Activated CD4-positive, alpha-beta T cell treated with anti-CD3 and anti-CD28 coated beads for 36 hours (primary cell): ENCODE results near the gene AOC3. TPM values are rescaled to one million over a fixed set of nuclear protein-coding genes. Genes with fewer than 3 reads are reported as not detected.
"Not testable (repeated sequence)": the region's sequence is repeated elsewhere in the genome, so short reads cannot be mapped to it uniquely, and the experiment has no call there.

Experiments used
- ATAC-seq: fragments of 200-7000 bp; cut with Tn5 transposase; one replicate; pipeline ENCODE4 v1.10.0; 2021; ENCODE audit warnings: mild to moderate bottlenecking, moderate library complexity
- CTCF ChIA-PET: fragments of 350-600 bp; sonication (Branson Sonifier 250); formaldehyde crosslinking; loops from one replicate; lab custom pipeline; 2021; ENCODE audit warnings: antibody characterized with exemption; lab: Charles Lee
- POLR2A ChIA-PET: fragments of 350-600 bp; sonication (Branson Sonifier 250); formaldehyde crosslinking; loops from one replicate; lab custom pipeline; 2021; ENCODE audit warnings: antibody characterized with exemption, inconsistent platforms; lab: Charles Lee
- DNase-seq: peaks from one replicate; pipeline ENCODE4 v3.0.0-alpha.2; 2020
- H3K27ac Mint-ChIP-seq: one replicate; pipeline ENCODE4 v1.8.0; 2021; ENCODE audit warnings: mixed read lengths
- H3K27me3 Mint-ChIP-seq: one replicate; pipeline ENCODE4 v1.8.0; 2021; ENCODE audit warnings: mixed read lengths
- H3K36me3 Mint-ChIP-seq: one replicate; pipeline ENCODE4 v1.8.0; 2021; ENCODE audit warnings: low read depth, mixed read lengths
- H3K4me1 Mint-ChIP-seq: one replicate; pipeline ENCODE4 v1.8.0; 2021; ENCODE audit warnings: mixed read lengths
- H3K4me3 Mint-ChIP-seq: one replicate; pipeline ENCODE4 v1.8.0; 2021; ENCODE audit warnings: mild to moderate bottlenecking, moderate library complexity, mixed read lengths
- H3K9me3 Mint-ChIP-seq: one replicate; pipeline ENCODE4 v1.8.0; 2021; ENCODE audit warnings: low read depth, mixed read lengths
- intact Hi-C, 2 experiments: fragments of 100-400 bp; cut with DNase I in 1 of 2; cut with micrococcal nuclease in 1 of 2; formaldehyde crosslinking; loops; one replicate each; pipeline versions ENCODE4 v1.14.2 to v1.15.1; 2022 to 2024; cut with DNase I, micrococcal nuclease
- total RNA-seq, 2 experiments: library from RNA; stranded (reverse); gene quantifications; one replicate each; pipeline ENCODE4 v1.2.3, GENCODE V29; 2021

The AOC3 gene
- total RNA-seq, 2 experiments from 2014 or later, result 1.2 to 2.0 TPM

- intact Hi-C loops, result no loop called here
- Mint-ChIP-seq H3K4me1 (no peaks in the 10 kb centered on the region), H3K27me3 (peaks cover 23% of the 10 kb centered on the region), H3K36me3 (no peaks in the 10 kb centered on the region), H3K27ac (no peak overlapping the region), H3K4me3 (no peak overlapping the region), H3K9me3 (no peaks in the 10 kb centered on the region)
- DNase-seq (no peak), ATAC-seq (no peak)
- POLR2A ChIA-PET, result no interaction called here
- CTCF ChIA-PET, result no interaction called here
Observed at GRCh38 chr17:42880776-42881310, 29.8 kb downstream of the AOC3 start.

DNA sequence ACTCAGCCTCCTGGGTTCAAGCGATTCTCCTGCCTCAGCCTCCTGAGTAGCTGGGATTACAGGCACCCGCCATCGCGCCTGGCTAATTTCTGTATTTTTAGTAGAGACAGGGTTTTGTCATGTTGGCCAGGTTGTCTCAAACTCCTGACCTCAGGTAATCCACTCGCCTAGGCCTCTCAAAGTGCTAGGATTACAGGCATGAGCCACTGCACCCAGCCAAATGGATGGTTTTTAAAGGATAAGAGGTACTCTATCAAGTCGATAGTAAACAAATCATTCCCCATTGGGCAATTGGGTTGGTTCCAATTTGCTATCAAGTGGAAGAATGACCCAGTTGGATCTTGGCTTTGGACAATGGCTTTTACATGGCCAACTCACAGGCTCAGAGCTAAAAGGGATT, 30.7 kb downstream of the AOC3 start:
- POLR2A ChIA-PET, result interaction anchor here (0.7 kb wide), 2 partner anchors 157 to 434 kb away, joined by 3 to 5 read pairs; no protein-coding TSS in a partner anchor
- H3K27ac Mint-ChIP-seq, H3K36me3 Mint-ChIP-seq, CTCF ChIA-PET, H3K9me3 Mint-ChIP-seq, H3K4me3 Mint-ChIP-seq, H3K4me1 Mint-ChIP-seq, intact Hi-C loops, ATAC-seq, DNase-seq: not testable (repeated sequence)
- peaks cover 23% of the 10 kb centered on the region for H3K27me3 Mint-ChIP-seq

GRCh38 chr17:42882166-42882565, 31.2 kb downstream of the AOC3 start:
- Mint-ChIP-seq H3K27me3 (peaks cover 22% of the 10 kb centered on the region), H3K4me1 (no peaks in the 10 kb centered on the region), H3K27ac (no peak overlapping the region), H3K9me3 (no peaks in the 10 kb centered on the region), H3K4me3 (no peak overlapping the region), H3K36me3 (no peaks in the 10 kb centered on the region)
- CTCF ChIA-PET, result interaction anchor here (0.9 kb wide), 1 partner anchor 304 kb away, joined by 4 read pairs; no protein-coding TSS in a partner anchor
- intact Hi-C loops, result no loop called here
- ATAC-seq, result no peak
- no peak for DNase-seq
- POLR2A ChIA-PET, result interaction anchor here (0.7 kb wide), 2 partner anchors 157 to 433 kb away, joined by 3 to 5 read pairs; no protein-coding TSS in a partner anchor

DNA sequence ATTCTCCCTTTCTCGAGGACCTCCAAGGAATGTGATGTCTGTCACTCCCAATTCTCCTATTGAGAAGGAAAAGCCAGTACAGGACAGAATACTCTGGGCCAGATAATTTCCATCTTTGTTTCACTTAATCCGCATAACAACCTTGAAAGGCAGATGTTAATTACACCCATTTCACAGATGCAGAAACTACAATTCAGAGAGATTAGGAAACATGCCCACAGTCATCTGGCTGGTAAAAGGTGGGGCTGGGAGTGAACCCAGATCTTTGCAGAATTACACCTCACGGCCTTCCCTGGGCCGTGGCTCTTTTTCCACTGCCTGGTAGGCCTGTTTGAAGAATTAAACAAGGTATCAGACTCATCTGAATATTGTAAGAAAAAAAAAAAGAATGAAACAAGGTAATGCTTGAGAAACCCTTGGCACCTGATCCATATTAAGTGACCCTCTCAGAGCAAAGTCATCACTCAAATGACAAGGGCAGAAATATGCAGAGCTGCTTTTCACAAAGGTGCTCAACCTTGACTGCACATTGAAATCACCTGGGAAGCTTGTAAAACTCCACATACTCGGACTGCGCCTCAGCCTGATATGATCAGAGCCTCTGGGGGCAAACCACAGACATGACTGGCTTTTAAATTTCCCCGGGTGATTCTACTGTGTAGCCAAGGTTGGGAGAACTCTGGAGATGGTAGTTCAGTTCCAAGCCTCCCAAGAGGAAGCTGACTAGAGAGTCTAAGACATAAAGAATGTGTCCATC, 33.0 kb downstream of the AOC3 start:
- intact Hi-C loops, result loop anchor here in 1 of 2 experiments (2.0 kb wide), 1 partner anchor 19 kb away; no protein-coding TSS in a partner anchor
- Mint-ChIP-seq H3K27me3 (peaks cover 10% of the 10 kb centered on the region), H3K4me1 (no peaks in the 10 kb centered on the region), H3K4me3 (no peak overlapping the region), H3K36me3 (no peaks in the 10 kb centered on the region), H3K9me3 (no peaks in the 10 kb centered on the region), H3K27ac (no peak overlapping the region)
- DNase-seq (no peak), ATAC-seq (no peak)
- POLR2A ChIA-PET, result interaction anchor here (0.7 kb wide), 1 partner anchor 191 kb away, joined by 8 read pairs; no protein-coding TSS in a partner anchor
- CTCF ChIA-PET, result interaction anchor here (1.0 to 1.2 kb wide), 3 partner anchors 8 to 175 kb away, joined by 3 to 4 read pairs (median 3); no protein-coding TSS in a partner anchor

DNA sequence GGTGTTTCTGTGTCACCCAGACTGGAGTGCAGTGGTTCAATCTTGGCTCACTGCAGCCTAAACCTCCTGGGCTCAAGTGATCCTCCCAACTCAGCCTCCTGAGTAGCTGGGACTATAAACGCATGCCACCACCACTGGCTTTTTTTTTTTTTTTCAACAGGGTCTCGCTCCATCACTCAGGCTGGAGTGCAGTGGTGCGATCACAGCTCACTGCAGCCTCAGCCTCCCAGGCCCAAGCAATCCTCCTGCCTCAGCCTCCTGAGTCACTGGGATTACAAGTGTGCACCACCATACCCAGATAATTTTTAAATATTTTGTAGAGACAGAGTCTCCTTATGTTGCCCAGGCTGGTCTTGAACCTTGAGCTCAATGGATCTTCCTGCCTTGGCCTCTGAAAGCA, 34.8 kb downstream of the AOC3 start:
- POLR2A ChIA-PET, result not testable (repeated sequence)

GRCh38 chr17:42886283-42887176, 35.5 kb downstream of the AOC3 start:
- DNase-seq (no peak), ATAC-seq (no peak)
- Mint-ChIP-seq H3K9me3 (no peaks in the 10 kb centered on the region), H3K27me3 (peaks cover 3% of the 10 kb centered on the region), H3K4me3 (no peak overlapping the region), H3K4me1 (no peaks in the 10 kb centered on the region), H3K36me3 (no peaks in the 10 kb centered on the region), H3K27ac (no peak overlapping the region)
- ChIA-PET CTCF (interaction anchor here (0.5 kb wide), 1 partner anchor 9 kb away, joined by 3 read pairs; no protein-coding TSS in a partner anchor), POLR2A (no interaction called here)
- intact Hi-C loops, result no loop called here

More for the DNA sequence above, 34.8 kb downstream of the AOC3 start:
- ATAC-seq, H3K4me1 Mint-ChIP-seq, DNase-seq, H3K4me3 Mint-ChIP-seq, H3K36me3 Mint-ChIP-seq, H3K9me3 Mint-ChIP-seq, H3K27me3 Mint-ChIP-seq, H3K27ac Mint-ChIP-seq: not testable (repeated sequence)
- intact Hi-C loops, result loop anchor here in 1 of 2 experiments (2.0 kb wide), 1 partner anchor 17 kb away; no protein-coding TSS in a partner anchor
- CTCF ChIA-PET, result interaction anchor here (0.5 to 1.3 kb wide), 2 partner anchors 10 to 308 kb away, joined by 3 read pairs; partner anchors contain the start of gene PSMC3IP

DNA sequence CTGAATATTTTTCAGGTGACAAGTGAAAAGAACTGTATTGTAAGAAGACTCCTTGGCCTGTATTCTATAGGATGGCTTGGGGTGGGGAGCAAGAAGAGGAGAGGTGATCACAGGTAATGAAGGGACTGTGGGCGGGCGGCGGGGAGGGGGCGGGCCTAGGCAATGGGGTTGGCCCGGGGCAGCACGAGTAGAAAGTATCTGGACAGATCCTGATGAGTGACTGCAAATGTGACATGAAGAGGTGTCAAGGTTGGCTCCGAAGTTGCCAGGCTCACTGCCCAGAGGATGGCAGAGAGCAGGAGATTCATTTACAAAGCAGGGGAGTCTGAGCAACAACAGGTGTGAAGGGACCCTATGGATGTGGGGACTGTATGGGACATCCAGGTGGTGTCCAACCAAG, 38.8 kb downstream of the AOC3 start:
- no peaks in the 10 kb centered on the region for H3K9me3 Mint-ChIP-seq
- H3K27me3 Mint-ChIP-seq, result peaks cover 10% of the 10 kb centered on the region
- ATAC-seq (no peak), DNase-seq (no peak)
- CTCF ChIA-PET, result interaction anchor here (0.7 kb wide), 1 partner anchor 131 kb away, joined by 3 read pairs; no protein-coding TSS in a partner anchor
- intact Hi-C loops, result no loop called here
- H3K4me1 Mint-ChIP-seq, result no peaks in the 10 kb centered on the region
- H3K4me3 Mint-ChIP-seq, result no peak overlapping the region
- H3K36me3 Mint-ChIP-seq, result no peaks in the 10 kb centered on the region
- POLR2A ChIA-PET, result no interaction called here
- H3K27ac Mint-ChIP-seq, result no peak overlapping the region

DNA sequence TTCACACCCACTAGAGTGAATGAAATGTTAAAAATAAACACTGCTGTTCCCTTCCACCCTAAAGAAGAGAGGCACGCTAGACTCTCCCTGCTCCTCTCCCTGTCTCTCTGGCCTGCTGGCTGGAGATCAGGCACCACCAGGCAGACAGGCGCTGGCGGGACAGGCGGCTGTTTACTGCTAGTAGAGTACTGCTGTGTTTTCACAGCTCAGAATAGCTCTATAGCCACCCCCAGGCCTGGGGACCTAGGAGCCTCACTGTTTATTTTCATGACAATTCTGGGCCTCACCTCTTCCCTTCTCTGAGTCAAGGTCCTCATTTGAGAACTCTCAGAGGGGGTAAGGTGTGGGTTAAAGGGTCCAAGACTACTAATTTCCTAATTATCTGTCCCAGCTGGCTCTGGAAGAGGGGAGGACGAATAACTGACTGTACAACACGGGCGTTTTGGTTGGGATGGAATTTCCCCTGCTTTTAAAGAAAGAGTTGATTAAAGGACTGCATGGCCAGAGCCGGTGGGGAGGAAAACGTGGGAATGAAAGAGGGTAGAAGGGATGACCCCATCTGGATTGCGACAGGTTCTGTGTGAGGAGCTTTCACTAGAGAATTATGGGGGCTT, 40.6 kb downstream of the AOC3 start:
- Mint-ChIP-seq H3K36me3 (no peaks in the 10 kb centered on the region), H3K4me1 (no peaks in the 10 kb centered on the region), H3K27ac (no peak overlapping the region), H3K4me3 (no peak overlapping the region), H3K27me3 (peaks cover 8% of the 10 kb centered on the region), H3K9me3 (no peaks in the 10 kb centered on the region)
- ATAC-seq, result no peak
- no peak for DNase-seq
- intact Hi-C loops, result no loop called here
- CTCF ChIA-PET, result no interaction called here
- POLR2A ChIA-PET, result no interaction called here

- no peaks in the 10 kb centered on the region for H3K36me3 Mint-ChIP-seq
- ChIA-PET POLR2A (no interaction called here), CTCF (no interaction called here)
- no peaks in the 10 kb centered on the region for H3K4me1 Mint-ChIP-seq
- intact Hi-C loops, result no loop called here
- ATAC-seq, result no peak
- no peak overlapping the region for H3K4me3 Mint-ChIP-seq
- no peak overlapping the region for H3K27ac Mint-ChIP-seq
- H3K9me3 Mint-ChIP-seq, result no peaks in the 10 kb centered on the region
- no peak for DNase-seq
- peaks cover 8% of the 10 kb centered on the region for H3K27me3 Mint-ChIP-seq
Observed at GRCh38 chr17:42893359-42893758, 42.4 kb downstream of the AOC3 start.

- POLR2A ChIA-PET, result no interaction called here
- DNase-seq (no peak), ATAC-seq (no peak)
- no peaks in the 10 kb centered on the region for H3K4me1 Mint-ChIP-seq
- intact Hi-C loops, result no loop called here
- no peaks in the 10 kb centered on the region for H3K36me3 Mint-ChIP-seq
- peaks cover 8% of the 10 kb centered on the region for H3K27me3 Mint-ChIP-seq
- CTCF ChIA-PET, result interaction anchor here (0.6 kb wide), 1 partner anchor 1395 kb away, joined by 3 read pairs; no protein-coding TSS in a partner anchor
- H3K9me3 Mint-ChIP-seq, result no peaks in the 10 kb centered on the region
- H3K27ac Mint-ChIP-seq, result no peak overlapping the region
- H3K4me3 Mint-ChIP-seq, result no peak overlapping the region
Observed at GRCh38 chr17:42894283-42895184, 43.5 kb downstream of the AOC3 start.
